T follicular helper cell (primary cell): Measurements from ENCODE around the gene SERPINA6.
"Not testable (repeated sequence)": the region's sequence is repeated elsewhere in the genome, so short reads cannot be mapped to it uniquely, and the experiment has no call there.

Source experiments
- DNase-seq: peaks from one replicate; pipeline ENCODE4 v3.0.0-alpha.2; 2020; ENCODE audit warnings: low read depth
- total RNA-seq, 2 experiments: gene quantifications; one replicate each; lab custom pipeline; 2026; lab: John Stamatoyannopoulos, UW

Gene SERPINA6, protein sequence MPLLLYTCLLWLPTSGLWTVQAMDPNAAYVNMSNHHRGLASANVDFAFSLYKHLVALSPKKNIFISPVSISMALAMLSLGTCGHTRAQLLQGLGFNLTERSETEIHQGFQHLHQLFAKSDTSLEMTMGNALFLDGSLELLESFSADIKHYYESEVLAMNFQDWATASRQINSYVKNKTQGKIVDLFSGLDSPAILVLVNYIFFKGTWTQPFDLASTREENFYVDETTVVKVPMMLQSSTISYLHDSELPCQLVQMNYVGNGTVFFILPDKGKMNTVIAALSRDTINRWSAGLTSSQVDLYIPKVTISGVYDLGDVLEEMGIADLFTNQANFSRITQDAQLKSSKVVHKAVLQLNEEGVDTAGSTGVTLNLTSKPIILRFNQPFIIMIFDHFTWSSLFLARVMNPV
- 0 reads per million in 2 experiments for total RNA-seq

- DNase-seq = no peak
These were observed at the start of gene SERPINA6 for GRCh38 chr14:94322648-94323570. TSS of gene SERPINA6 (minus strand) at chr14:94323336. CDS start at chr14:94314648, 8,688 bp downstream.

- DNase-seq = no peak
These were observed 49.0 kb upstream of the SERPINA6 start for GRCh38 chr14:94372021-94372605.

GRCh38 chr14:94370524-94370910, 47.4 kb upstream of the SERPINA6 start:
- DNase-seq = no peak

DNA sequence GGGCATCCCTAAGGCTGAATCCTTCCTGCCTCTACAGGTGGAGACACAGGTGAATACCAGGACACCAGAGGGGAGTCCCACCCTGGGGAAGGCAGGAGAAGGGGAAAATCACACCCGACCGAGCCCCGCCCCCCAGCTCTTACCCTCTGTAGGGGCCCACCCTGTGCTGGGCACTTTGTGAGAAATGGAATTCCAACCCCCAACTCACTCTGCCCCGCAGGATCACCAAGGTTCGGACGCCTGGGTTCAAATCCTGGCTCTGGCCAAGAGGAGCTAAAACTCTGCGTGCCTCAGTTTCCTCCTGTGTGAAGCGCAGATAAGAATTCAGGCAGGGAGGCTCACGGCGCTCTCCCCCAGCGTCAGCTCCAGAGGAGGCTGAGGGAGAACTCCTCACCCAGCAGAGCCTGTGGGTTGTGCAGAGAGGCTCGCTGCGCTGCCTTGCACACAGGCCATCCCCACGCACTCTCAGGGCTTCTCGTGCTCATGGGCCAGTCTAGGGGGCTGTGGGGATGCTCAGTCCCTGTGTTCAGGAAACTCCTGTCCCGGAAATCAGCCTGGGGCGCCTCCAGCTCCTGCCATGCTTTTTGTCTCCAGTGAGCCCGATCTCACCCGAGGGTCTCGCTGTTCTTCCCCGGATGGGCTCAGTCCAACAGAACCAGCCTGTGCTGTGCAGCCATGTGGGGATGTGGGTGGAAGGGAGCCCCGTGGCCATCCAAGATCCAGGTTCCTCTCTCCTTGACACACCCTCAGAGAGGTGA, 46.8 kb upstream of the SERPINA6 start:
- DNase-seq = not testable (repeated sequence)

DNA sequence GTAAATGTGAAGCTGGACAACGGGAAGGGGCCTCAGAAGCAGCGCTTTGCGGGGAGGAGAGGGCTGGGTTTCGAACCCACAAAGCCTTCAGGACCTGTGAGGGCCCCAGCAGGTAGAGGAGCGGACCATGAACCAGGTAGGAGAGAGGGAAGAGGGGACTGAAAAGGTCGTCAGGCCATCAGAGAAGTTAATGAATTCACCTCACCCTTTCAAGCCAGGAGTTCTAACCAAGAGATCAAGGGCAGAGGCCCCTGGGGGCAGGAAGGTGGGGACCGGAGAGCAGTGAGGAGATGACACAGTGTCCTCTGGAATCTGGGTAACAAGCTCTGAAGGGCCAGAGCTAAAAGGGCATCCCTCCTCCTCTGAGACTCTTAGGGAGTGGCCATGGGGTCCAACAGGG, 45.8 kb upstream of the SERPINA6 start:
- no peak for DNase-seq

DNA sequence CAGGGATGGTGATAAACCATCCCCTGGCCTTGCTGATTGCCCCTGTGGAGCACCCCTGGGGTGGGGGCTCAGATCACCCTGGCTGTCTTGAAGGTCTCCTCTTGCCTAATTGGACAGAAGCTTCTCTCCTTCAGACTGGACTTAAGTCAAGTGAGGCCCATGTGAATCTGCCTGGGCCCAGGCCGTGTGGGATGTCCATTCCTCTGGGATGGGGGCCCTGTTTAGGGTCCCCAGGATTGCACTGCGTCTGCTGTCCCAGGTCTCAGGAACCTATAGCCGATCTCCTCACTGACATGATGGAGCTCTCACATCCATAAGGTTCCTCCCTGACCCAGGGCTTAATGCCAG, 45.1 kb upstream of the SERPINA6 start:
- DNase-seq = no peak

DNA sequence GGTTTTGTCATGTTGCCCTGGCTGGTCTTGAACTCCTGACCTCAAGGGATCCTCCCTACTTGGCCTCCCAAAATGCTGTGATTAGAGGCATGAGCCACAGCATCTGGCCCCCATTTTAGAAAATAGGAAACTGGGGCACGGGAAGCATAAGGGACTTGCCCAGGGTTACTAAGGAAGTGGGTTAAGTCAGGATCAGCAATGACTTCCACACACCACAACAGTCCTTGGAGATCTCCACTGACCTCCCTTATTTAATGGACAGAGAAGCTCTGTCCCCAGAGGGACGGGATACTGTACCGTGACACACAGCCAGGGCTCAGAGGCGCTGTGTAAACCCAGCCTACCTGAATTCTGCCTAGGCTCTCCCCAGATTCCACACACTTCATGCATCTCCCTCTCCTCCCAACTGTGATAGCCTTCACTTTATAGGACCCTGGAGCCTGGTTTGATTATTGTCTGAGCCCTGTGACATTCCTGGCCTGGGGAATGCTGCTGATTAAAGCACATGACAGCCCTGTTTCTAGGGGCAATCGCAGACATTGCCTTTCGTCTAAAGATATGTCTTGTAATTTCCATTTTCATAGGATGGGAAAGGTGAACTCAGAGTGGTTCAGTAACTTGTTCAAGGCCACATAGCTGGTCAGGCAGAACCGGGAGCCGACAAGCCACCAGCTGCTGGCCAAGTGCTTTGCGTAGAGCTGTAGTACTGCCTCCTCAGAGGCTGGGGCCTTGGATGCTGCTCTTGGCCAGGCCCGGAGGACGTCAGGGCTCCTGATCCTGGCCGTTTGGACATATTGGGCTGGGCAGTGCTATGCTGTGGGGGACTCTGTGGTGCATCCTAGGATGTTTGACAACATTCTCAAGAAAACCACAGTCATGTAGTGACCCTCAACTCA, 44.5 kb upstream of the SERPINA6 start:
- no peak for DNase-seq

- no peak for DNase-seq
These were observed 43.2 kb upstream of the SERPINA6 start, which contains the start of gene SERPINA2 for GRCh38 chr14:94366146-94366915. TSS of gene SERPINA2 (minus strand) at chr14:94366698.

DNA sequence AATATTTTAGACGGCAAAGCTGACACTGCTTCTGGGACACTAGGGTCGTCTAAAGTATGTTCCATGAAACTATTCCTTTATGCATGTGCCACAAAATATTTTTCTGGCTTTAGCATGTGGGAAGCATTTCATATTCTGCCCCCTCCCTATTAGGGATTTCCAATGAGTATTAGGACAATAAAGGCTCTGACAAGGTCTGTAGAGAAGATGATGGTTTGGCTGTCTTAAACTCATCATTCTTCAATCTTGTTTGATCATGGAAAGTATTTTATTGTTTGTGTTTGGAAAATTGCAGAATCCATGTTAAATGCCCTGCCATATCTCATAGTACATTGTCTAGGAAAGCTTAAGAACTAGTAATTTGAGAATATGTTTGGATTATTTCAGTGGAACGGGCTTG, 42.5 kb upstream of the SERPINA6 start:
- no peak for DNase-seq

- no peak for DNase-seq
These were observed 41.8 kb upstream of the SERPINA6 start for GRCh38 chr14:94364964-94365363.

DNA sequence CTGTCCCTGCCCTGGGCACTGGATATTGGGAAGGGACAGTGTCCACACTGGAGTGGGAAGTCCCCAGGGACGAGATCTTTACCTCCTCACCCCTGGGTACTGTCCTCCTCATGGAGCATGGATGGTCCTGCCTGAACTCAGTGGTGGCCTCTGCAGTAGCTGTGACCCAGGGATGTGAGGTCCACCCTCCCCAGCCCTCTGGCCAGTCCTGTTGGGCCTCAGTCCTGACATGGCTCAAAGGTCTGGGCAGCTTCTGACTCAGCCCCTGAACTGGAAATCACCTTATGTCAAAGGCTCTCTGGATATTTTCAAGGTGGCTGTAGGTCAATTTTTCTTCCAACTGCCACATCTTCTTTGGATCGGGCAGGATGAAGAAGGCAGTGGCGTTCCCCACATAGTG, 40.9 kb upstream of the SERPINA6 start:
- no peak for DNase-seq

GRCh38 chr14:94363151-94363624, 40.1 kb upstream of the SERPINA6 start:
- no peak for DNase-seq

DNA sequence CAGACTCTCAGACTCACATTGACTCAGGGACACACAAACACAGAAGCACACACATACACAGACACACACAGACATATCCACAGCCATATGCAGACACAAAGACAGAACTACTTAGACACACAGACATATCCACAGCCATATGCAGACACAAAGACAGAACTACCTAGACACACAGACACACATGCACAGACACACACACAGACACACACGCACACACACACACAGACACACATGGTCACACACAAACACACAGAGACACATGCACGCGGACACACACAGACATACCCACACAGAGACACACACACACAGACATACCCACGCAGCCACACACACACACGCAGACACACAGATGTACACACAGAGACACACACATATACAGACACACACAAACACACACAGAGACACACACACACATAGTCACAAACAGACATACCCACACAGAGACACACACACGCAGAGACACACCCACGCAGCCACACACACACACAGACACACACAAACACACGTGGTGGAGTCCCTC, 39.5 kb upstream of the SERPINA6 start:
- no peak for DNase-seq

DNA sequence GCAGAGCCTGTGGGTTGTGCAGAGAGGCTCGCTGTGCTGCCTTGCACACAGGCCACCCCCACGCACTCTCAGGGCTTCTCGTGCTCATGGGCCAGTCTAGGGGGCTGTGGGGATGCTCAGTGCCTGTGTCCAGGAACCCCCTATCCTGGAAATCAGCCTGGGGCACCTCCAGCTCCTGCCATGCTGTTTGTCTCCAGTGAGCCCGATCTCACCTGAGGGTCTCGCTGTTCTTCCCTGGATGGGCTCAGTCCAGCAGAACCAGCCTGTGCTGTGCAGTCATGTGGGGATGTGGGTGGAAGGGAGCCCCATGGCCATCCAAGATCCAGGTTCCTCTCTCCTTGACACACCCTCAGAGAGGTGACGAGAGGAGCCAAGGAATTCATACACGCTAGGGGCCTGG, 38.5 kb upstream of the SERPINA6 start:
- DNase-seq = no peak

GRCh38 chr14:94360945-94361565, 37.9 kb upstream of the SERPINA6 start:
- DNase-seq = no peak

GRCh38 chr14:94357166-94357565, 34.0 kb upstream of the SERPINA6 start:
- DNase-seq = no peak

GRCh38 chr14:94356379-94357056, 33.4 kb upstream of the SERPINA6 start:
- DNase-seq = no peak

GRCh38 chr14:94355191-94355794, 32.2 kb upstream of the SERPINA6 start:
- DNase-seq = no peak
